OCI-LY1 (cell line): ENCODE data around the gene BMPR2.
"Not testable (repeated sequence)": the region's sequence is repeated elsewhere in the genome, so short reads cannot be mapped to it uniquely, and the experiment has no call there.

ENCODE experiments used
- CTCF ChIP-seq: fragments of 200-600 bp; sonication (generic), shearing (Covaris generic); IDR thresholded peaks from 2 replicates; pipeline ENCODE4 v1.5.1; 2017; ENCODE audit warnings: mild to moderate bottlenecking, antibody characterized with exemption, low read length, moderate library complexity, mixed read lengths
- EZH2 ChIP-seq: fragments of 200-600 bp; sonication (generic), shearing (Covaris generic); IDR thresholded peaks from 2 replicates; pipeline ENCODE4 v1.8.0; 2017; ENCODE audit warnings: borderline replicate concordance, mixed run types, mild to moderate bottlenecking, antibody characterized with exemption, low read length, moderate library complexity, mixed read lengths

GRCh38 chr2:202374383-202374782 is 1.7 kb upstream of the BMPR2 start:
- TF ChIP-seq CTCF, EZH2: not testable (repeated sequence)
